Measurements from ENCODE around the gene OR5B21. TPM values are rescaled to one million over a fixed set of nuclear protein-coding genes. Genes with fewer than 3 reads are reported as not detected.

OR5B21 gene
- polyA plus RNA-seq, 1 of the 3 experiments (the other 2 are of a cell fraction), result not detected

GRCh38 chr11:58465690-58466089 lies 42.2 kb downstream of the OR5B21 start:
- POLR2A ChIA-PET, result no interaction called here
- TF ChIP-seq USF1 (IDR thresholded peaks at IDR 0.05; ENCODE audit: borderline replicate concordance, low read depth) (no peak), NFIC (IDR thresholded peaks at IDR 0.05; ENCODE audit: borderline replicate concordance) (no peak), SMC3 (IDR thresholded peaks at IDR 0.05; ENCODE audit: low read depth, low read length) (no peak), RAD21 (IDR thresholded peaks at IDR 0.05; ENCODE audit: low read length) (no peak), SIN3A (IDR thresholded peaks at IDR 0.05; ENCODE audit: borderline replicate concordance, low read depth, low read length) (no peak), NRF1 (IDR thresholded peaks at IDR 0.05; ENCODE audit: low read depth, low read length) (no peak), USF2 (IDR thresholded peaks at IDR 0.05; ENCODE audit: borderline replicate concordance, low read depth, low read length) (no peak), CHD2 (IDR thresholded peaks at IDR 0.05; ENCODE audit: low read length, partially characterized antibody) (no peak), PBX3 (IDR thresholded peaks at IDR 0.05) (no peak)
- Histone ChIP-seq H2AFZ (ENCODE audit: low read depth) (no peak overlapping the region), H3K4me2 (no peak overlapping the region), H3K4me3 (ENCODE audit: low read depth in 2 of 2, low read length in 1 of 2) (no peak overlapping the region), H3K36me3 (replicated peaks in 1 of 2; ENCODE audit: control insufficient read depth in 1 of 2, insufficient read depth in 2 of 2, low read length in 1 of 2) (no peaks in the 10 kb centered on the region), H4K20me1 (ENCODE audit: insufficient read depth) (no peaks in the 10 kb centered on the region), H3K9me3 (no peaks in the 10 kb centered on the region), H3K27ac (ENCODE audit: low read depth in 2 of 2, low read length in 1 of 2) (no peak overlapping the region), H3K9me2 (no peaks in the 10 kb centered on the region), H3K79me2 (ENCODE audit: insufficient read depth) (no peaks in the 10 kb centered on the region), H3K27me3 (ENCODE audit: insufficient read depth) (no peaks in the 10 kb centered on the region), H3K9ac (no peak overlapping the region), H3K4me1 (ENCODE audit: control insufficient read depth in 1 of 2, insufficient read depth in 2 of 2, low read depth in 1 of 2, low read length in 1 of 2) (no peaks in the 10 kb centered on the region), H3F3A (replicated peaks; ENCODE audit: insufficient read depth) (no peaks in the 10 kb centered on the region)
- CTCF ChIA-PET, result no interaction called here
- no peak for DNase-seq
- 0% methylated on average over 3 of the region's 3 CpGs for WGBS (ENCODE audit: low lambda C conversion rate)

Other genes with a start within 250 kb of the OR5B21 start
- gene OR10W1, start 239.8 kb downstream of the OR5B21 start, polyA plus RNA-seq (2012; rRNA removed), result not detected in 2 replicates
- not detected in 2 replicates for gene OR5B17, start 149.0 kb downstream of the OR5B21 start, polyA plus RNA-seq (2012; rRNA removed)
- not detected in 2 replicates for gene OR5B3, start 101.2 kb downstream of the OR5B21 start, polyA plus RNA-seq (2012; rRNA removed)
- not detected in 2 replicates for gene OR5B2, start 80.0 kb downstream of the OR5B21 start, polyA plus RNA-seq (2012; rRNA removed)
- not detected in 2 replicates for gene OR5B12, start 65.9 kb downstream of the OR5B21 start, polyA plus RNA-seq (2012; rRNA removed)
- 4.4 and 6.6 TPM in 2 replicates for gene LPXN, start 67.8 kb upstream of the OR5B21 start, polyA plus RNA-seq (2012; rRNA removed)
- gene ZFP91, start 71.0 kb upstream of the OR5B21 start, polyA plus RNA-seq (2012; rRNA removed), result 12.2 and 15.7 TPM in 2 replicates
- 0.87 and 1.4 TPM in 2 replicates for gene CNTF, start 114.6 kb upstream of the OR5B21 start, polyA plus RNA-seq (2012; rRNA removed)
- gene GLYAT, start 223.8 kb upstream of the OR5B21 start, polyA plus RNA-seq (2012; rRNA removed), result not detected in 2 replicates